Renal cortex interstitium (tissue), 11 donors: Measurements from ENCODE around the gene LIN37. TPM values are rescaled to one million over a fixed set of nuclear protein-coding genes. Genes with fewer than 3 reads are reported as not detected.
A peak's percentile ranks its signal among the peaks of the same experiment; 100 is the strongest.

Experiments used
- DNase-seq, 11 donors: peaks; one replicate each; pipeline ENCODE4 v3.0.0-alpha.2; 2013; ENCODE audit warnings: low read depth in 9 of 11, low spot score in 4 of 11; ENCODE audit errors: extremely low read depth in 1 of 11
- polyA plus RNA-seq, 3 donors: library from polyadenylated mRNA; unstranded; fragments of 120-200 nt; gene quantifications; one replicate each; pipeline ENCODE4 v1.2.1, GENCODE V29; 2013; ENCODE audit not compliant: insufficient read length in 3 of 3

The LIN37 gene
- polyA plus RNA-seq, 3 donors: 12.5 to 12.9 (median 12.6) TPM

DNA sequence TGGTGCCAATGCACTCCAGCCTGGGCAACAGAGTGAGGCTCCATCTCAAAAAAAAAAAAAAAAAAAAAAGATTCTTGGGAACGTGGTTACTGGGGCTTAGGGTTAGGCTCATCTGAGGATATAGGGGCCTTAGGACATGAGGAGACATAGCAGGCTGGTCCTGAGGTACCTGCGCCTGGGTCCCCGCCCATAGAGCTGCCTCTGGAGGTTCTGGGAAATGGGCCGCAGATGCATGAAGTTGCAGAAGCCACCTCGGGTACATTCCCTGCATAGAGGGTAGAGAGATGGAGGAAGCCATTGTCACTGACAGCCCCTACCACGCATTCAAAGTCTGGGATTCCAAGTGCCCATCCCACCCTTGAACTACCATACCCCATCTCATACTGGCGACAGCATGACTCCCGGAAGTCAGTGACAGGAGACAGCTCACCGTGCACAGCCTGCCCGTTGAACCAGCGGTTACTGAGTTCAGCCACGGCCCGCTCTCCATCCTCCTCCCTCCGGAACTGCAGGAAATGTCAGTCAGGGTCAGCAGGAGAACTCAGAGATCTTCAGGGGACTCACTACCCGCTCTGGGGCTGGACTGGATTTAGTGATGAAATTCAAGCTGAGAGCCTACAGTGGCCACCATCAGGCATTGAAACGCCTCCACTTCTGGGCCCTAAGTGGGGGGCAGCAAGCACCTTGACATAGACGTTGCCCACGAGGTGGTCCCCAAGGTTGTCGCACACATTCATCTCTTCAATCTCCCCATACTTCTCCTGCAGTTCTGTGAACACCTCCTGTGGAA is 4.5 kb upstream of the LIN37 start:
- DNase-seq: no peak

DNA sequence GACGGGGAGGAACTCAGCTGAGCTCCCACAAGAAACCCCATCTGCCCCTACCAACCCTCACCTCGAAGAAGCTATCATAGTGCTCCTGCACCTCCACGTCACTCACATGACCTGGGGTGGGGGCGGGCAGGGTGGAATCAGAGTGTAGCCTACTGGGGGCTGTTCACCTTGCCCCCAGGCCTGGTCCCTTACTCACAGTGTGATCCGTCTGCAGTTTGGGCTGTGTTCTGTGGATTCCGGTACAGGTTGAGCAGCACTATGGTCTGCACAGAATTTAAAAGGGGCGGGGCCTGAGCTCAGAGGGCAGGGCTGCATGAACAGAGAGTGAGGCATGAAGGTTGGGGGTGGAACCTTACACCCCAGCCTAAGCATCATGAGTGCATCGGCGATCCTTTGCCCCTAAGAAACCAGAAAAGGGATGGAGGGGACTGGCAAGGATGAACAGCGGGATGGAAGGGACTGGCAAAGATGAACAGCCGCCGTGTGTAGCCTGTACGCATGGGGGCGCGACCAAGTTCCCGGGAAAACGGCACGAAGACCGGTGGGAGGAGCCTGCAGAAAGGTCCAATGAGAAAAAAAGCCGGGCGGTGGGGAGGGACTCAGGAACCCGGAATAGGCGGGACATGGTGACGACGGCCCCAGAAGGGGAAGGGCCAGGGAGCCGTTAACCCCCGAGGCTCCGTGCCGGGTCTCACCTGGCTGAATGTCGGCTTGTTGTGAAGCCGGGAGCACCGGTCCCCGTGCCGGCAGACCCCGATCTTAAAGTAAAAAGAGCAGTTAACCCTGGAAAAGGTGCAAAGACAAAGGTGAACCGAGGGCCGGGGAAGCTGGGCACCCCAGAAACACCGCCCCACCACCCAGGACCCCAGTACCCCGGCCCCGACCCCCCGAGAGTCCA is 3.7 kb upstream of the LIN37 start:
- peak in 10 of 11 donors; percentile 83 to 97 (median 92) for DNase-seq

DNA sequence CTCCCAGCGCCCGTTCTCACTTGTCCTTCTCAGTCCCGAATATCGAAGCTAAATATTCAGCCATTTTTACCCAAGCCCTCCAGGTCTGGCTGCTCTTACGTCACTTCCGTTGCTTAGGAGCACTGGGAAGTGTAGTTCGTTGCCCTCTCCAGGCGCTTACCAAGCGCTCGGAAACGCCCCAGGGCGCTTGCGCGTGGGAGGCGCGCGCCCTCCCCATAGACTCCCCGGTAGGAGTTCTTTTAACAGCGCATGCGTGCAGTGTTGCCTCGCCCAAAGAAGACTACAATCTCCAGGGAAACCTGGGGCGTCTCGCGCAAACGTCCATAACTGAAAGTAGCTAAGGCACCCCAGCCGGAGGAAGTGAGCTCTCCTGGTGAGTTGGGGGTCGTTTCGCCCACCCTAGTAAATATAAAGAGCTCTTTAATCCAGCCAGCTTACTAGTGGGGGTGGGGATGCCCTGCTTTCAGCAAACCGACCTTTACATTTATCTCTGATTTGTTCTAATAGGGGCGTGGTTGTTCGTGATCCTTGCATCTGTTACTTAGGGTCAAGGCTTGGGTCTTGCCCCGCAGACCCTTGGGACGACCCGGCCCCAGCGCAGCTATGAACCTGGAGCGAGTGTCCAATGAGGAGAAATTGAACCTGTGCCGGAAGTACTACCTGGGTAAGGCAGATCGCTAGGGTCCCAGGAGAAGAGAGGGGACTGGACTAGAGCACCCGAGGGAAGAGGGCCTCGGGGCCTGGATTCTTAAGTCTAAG is 2.9 kb upstream of the LIN37 start, which contains the start of the genes PSENEN and U2AF1L4:
Gene PSENEN (plus strand): TSS at position 324 of the 759 bp plus-strand sequence. CDS start 280 bp downstream, at position 604.
Gene U2AF1L4 (minus strand): TSS at position 91 of the 759 bp plus-strand sequence. CDS start 27 bp downstream, at position 64.
- DNase-seq: peak; percentile 96 to 100 (median 99)

DNA sequence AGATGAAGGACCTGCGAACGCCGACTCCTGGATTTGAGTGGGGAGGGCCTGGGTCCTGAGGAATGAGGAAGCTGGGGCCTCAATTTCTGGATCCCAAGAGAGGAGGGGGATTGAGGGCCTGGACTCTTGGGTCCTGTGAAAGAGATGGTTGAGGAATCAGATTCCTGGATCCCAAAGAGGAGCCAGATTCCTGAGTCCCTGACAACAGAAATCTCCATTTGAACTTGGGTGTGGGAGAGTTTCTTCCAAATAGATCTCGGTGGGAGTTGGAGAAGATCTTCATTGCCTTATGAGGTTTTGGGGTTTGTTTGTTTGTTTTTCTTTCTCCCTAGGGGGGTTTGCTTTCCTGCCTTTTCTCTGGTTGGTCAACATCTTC is 2.3 kb upstream of the LIN37 start:
- DNase-seq: no peak

DNA sequence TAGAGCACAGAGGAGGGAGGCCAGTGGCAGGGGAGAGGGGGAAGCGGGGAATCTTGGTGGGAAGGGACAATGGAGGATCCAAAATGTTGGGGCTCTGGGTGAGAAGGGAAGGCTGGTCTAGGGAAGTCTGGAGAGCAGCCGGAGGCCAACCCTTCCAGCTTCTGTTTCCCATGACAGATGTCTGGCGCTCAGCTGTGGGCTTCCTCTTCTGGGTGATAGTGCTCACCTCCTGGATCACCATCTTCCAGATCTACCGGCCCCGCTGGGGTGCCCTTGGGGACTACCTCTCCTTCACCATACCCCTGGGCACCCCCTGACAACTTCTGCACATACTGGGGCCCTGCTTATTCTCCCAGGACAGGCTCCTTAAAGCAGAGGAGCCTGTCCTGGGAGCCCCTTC is 1.8 kb upstream of the LIN37 start:
- no peak for DNase-seq

DNA sequence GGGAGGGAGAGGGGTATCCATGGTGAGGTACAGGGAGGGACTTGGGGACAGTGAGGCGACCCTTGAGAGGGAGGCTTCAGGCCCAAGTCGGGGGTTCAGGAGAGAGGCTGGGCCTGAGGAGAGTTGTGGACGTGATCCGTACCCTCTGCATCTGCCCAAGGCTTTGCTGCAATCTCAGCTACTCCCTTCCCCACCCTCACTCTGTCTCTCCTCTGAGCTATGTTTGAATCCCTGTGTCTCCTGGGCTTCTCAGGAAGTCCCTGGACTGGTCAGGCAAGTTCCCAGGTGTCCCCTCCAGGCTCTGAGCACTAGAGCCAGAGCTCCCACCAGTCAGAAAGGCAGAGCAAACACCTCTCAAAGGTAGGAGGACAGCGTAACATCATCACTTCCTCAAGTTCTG is 1.8 kb downstream of the LIN37 start:
- no peak for DNase-seq

DNA sequence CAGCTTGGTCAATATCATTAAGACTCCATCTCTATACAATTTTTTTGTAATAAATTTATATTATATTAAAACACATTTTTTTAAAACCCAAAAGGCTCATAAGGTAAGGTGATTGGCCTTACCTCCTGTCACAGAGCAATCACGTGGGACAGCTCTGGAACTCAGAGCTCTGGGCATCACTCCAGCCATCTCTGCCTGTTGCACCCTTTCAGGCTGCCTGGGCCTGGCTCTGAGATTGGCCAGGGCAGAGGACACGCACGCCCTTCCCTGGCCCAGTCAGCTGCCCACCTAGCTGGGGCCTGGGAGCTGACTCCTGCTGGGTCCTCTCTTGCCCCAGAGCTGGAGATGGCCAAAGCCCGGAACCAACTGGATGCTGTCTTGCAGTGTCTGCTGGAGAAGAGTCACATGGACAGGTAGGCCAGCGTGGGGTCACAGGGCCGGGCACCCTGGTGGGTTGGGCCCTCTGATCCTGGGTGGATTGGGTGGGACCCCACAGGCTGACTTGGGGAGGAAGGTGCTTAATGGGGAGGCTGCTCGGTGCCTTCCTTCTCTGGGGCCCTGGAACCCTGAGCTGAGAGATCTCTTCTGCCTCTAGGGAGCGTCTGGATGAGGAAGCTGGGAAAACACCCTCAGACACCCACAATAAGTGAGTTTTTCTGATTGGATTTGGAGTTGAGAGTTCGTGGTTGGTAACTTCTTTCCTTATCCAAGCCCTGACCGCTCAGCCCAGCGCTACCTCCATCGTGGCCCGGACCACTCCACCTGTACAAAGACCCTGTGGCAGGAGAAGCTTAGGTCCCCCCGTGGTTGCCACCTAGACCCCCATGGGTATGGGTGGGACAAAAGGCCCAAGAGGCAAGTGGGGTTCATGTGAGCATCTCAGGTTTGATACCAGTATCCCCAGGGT is 3.7 kb downstream of the LIN37 start:
- no peak for DNase-seq

DNA sequence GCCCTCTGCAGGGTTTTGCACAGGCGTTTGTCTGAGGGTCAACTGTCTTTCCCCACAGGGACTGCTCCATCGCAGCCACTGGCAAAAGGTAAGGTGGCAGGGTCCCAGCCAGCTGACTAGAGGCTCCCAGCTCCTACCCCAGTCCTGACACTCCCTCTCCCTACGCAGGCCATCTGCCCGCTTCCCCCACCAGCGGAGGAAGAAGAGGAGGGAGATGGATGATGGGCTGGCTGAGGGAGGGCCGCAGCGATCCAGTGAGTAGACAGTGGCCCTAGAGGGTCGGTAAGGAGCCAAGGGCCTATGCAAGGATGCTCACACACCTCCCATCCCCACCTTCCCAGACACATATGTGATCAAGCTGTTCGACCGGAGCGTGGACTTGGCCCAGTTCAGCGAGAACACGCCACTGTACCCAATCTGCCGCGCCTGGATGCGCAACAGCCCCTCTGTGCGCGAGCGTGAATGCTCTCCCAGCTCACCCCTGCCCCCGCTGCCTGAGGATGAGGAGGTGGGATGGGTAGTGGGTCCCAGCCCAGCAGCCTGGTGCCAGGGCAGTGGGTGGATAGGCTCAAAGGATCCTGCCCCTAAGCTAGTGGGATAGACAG is 4.5 kb downstream of the LIN37 start:
- no peak for DNase-seq

DNA sequence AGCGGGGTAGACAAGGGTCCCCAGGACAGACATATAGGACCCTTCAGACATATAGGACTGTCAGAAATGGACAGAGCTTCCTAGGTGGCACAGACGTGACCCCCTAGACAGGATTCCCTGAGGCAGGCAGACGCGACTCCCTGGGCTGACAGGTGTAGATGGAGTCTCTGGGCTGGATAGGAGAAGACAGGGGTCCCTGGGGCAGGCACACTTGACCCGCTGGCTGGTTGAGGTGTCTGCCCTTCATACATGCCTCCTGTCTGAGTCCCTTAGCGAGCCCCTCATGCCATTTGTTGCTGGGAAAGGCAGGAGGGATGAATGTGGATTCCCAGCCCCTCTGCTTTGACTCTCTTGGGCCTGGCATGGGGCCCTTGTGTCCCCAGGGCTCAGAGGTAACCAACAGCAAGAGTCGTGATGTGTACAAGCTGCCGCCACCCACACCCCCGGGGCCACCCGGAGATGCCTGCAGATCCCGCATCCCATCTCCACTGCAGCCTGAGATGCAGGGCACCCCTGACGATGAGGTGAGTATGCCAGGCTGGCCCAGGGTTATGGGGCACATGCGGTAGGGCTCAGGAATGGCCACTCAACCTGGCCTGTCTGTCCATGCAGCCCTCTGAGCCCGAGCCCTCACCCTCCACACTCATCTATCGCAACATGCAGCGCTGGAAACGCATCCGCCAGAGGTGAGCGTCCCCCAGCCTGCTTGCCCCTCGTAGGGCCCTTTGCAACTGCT is 5.4 kb downstream of the LIN37 start:
- DNase-seq: no peak

DNA sequence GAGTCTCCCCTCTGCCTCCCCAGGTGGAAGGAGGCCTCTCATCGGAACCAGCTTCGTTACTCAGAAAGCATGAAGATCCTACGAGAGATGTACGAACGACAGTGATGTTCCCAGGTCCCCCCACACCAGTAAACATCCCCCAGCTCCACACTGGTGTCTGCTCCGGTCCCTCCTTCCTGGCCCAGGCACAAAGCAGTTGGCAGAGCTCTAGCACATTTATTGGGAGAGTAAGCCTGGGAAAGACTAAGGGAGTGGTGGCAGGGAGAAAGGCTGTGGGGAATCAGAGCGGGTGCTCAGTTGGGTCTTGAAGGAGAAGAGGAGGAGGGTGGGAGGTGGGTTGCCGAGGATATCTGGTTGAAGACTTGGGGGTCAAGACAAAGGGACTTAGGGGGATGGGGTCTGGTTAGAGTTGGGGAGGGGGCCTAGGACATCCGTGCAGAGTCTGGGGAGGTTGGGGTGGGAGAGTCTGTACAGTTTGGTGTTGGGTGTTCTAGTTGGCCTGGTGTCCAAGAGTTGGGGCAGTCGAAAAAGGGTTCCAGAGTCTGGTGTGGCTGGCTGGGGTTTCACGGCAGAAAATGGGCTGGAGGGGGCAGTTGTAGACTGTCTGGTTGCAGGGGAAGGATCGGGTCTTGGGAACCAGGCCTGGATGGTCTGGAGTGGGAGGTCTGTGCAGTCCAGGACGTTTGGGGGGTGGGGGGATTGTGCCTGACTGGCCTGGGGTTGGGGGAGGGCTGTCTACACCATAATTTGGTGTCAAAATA is 6.2 kb downstream of the LIN37 start:
- no peak for DNase-seq

DNA sequence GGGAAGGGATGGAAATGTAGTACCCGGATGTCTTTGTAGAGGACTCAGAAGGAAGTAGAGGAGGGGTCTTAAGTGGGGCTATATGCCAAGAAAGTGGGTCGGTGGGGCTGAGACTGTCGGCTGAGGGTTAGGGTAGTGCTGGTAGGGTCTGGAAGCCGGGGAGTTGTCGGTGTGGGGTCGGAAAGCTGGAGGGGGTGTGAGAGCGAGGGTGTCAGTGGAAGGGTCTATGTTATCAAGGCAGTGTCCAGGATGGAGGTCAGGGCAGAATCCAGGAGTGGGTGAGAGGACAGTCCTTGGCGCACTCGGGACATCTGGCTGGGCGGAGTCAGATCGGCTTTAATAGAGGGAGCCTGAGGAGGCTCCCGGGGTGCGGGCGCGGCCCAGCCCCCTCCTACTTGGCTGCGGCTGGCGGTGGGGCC is 6.8 kb downstream of the LIN37 start:
- no peak for DNase-seq

DNA sequence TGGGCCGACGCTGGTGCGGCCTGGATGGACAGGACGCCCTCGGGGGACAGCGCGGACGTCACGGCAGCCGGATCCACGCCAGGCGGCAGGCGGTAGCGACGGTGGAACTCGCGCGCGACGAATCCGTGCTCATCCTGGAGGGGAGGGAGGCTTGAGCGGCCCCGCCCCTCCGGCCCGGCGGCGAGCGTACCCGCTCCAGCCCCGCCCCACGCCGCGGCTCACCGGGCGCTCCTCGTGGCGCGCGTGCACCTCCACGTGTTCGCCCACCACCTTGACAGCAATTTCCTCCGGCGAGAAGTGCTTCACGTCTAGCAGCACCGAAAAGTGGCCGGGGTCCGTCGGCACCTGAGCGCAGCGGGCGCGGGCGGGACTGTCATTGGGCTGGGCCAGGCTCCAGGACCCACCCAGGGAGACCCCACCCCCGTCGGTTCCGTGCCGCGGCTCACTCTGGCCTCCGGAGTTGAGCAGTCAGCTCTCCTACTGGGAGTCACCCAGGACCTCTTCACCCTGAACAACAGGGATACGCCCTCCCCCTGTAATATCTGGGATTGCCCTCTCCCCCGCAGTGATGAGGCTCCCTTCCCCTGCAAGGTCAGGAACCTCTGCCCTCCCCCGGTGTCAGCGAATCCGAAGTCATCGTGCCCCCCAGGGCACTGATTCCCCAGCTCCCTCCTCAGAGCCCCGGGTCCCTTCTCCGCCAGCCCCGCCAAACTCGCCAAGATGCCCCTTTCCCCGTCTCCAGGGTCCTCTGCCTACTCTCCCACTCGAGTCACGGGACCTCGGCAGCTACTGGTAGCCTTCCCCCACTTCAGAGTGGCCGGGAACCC is 7.4 kb downstream of the LIN37 start:
- no peak for DNase-seq

DNA sequence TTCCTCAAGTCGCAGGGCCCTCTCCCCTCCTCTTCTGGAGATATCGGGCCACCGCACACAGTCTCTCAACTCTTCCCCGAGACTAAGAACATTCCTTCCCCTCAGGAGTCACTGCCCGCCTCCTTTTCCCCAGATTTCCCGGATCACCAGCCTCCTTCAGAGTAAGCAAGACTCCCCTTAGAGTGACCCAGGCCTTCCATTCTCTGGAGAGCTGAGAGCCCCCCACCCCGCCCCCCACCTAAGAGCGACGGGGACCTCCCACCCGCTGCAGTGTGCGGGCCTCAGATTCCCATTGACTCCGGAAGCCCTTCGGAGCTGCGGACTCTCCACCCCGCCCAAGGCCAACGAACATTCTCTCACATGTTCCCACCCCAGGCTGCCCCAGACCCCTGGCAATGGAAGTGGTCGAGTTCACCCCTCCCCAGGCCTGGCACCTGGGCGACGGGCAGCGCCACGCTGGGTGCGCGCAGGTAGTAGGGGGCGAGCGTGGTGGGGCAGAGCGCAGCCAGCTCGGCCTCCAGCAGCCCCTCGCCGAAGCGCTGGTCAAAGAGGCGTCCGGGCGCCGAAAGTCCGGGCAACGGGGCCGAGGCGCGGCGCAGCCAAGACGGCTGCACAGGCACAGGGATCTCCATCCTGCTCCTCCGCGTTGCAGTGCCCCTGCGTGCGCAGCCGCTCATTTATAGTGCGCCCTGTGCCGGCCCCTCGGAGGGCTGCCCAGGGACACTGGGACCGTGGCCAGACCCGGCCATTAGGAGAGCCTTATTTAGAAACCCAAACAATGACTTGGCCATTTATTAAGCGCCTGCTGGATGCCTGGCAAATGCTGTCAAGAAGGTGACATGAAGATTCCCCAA is 8.2 kb downstream of the LIN37 start, which contains the start of gene HSPB6:
Gene HSPB6 (minus strand): TSS at position 653 of the 854 bp plus-strand sequence. CDS start 21 bp downstream, at position 632.
- DNase-seq: peak in 1 of 11 donors; percentile 39

DNA sequence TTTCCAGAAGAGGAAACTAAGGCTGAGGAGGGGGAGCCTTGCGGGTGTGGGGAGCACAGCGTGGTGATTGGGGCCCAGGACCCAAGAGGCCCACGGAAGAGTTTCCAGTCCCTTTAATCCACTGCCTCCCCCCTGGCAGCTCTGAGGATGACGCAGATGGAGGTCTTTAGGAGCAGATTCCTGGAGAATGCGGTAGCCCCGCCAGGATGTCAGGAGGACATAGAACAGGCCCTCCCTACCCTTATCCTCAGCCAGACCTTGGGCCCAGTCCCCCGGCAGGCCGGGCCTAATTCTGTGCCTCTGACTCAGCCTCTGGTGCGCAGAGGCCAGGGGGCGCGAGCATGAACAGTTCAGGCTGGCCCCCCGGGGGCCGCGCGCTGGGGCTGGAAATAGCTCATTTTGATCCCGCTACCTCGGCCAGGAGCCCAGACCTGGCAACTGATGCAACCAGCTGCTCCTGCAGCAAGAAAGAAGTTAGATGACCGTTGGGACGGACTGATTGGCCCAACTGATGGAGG is 8.9 kb downstream of the LIN37 start:
- DNase-seq: peak in 1 of 11 donors; percentile 48
